Measurements from ENCODE around the gene CASQ2. TPM values are rescaled to one million over a fixed set of nuclear protein-coding genes. Genes with fewer than 3 reads are reported as not detected.

CASQ2 gene
- total and polyA plus RNA-seq, 2 of the 13 experiments (the other 11 are each of a cell fraction or from before 2014, with no cell fraction given): not detected

DNA sequence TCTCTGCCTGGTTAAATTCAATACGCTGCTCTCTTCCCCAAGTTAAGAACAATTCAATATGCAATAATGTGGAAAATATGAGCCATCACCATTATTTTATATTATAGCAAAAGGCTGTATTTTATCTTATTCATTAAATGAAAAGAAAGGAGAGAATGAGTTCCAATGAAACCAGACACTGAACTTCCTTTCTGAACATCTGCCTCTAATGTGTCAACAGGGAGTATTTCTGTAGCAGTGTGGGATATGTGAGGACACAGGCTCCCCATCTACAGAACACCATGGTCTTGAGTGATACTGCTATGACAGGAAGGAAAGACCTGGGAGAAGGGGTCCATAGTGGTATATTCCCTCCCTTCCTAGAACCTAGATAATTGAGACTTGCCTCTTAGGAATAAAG lies 46.3 kb downstream of the CASQ2 start (continued):
- TF ChIP-seq PRPF4 (IDR thresholded peaks at IDR 0.05; ENCODE audit: low read depth, low read length, poor library complexity, severe bottlenecking) (no peak), NFIB (CRISPR knock-in tag; IDR thresholded peaks at IDR 0.05; ENCODE audit: borderline replicate concordance) (no peak)
- TF ChIP-seq, protein P1, sequence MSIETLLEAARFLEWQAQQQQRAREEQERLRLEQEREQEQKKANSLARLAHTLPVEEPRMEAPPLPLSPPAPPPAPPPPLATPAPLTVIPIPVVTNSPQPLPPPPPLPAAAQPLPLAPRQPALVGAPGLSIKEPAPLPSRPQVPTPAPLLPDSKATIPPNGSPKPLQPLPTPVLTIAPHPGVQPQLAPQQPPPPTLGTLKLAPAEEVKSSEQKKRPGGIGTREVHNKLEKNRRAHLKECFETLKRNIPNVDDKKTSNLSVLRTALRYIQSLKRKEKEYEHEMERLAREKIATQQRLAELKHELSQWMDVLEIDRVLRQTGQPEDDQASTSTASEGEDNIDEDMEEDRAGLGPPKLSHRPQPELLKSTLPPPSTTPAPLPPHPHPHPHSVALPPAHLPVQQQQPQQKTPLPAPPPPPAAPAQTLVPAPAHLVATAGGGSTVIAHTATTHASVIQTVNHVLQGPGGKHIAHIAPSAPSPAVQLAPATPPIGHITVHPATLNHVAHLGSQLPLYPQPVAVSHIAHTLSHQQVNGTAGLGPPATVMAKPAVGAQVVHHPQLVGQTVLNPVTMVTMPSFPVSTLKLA (IDR thresholded peaks at IDR 0.05): no peak

DNA sequence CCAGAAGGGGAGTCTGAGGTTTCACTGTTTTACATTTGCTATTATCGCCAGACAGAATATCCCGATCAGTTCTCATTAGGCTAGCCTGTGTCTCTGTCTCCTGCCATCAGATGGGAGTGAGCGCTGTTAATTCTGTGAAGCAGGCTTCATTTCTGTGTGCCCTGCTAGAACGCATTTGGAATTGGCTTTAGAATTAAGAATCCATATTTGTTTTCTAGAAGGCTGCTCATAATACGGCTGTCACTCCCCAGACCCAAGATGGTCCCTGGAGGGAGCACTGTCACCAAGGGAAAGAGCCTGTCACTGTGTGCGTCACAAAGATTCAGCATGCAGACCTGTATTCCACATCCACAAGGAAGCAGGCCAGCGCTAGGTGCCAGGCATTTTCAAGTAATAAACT lies 49.2 kb downstream of the CASQ2 start:
- Histone ChIP-seq H3K27ac (ENCODE audit: extremely low read length, insufficient read depth, low read length) (no peak overlapping the region), H3K27me3 (ENCODE audit: control insufficient read depth in 1 of 2, insufficient read depth in 2 of 2, low read length in 2 of 2) (no peaks in the 10 kb centered on the region), H3K36me3 (replicated peaks in 1 of 2; ENCODE audit: control insufficient read depth in 1 of 2, insufficient read depth in 2 of 2, low read length in 2 of 2) (no peaks in the 10 kb centered on the region), H2AFZ (ENCODE audit: low read length) (no peak overlapping the region), H3K4me3 (replicated peaks in 1 of 3; ENCODE audit: insufficient read depth in 1 of 3, low read depth in 2 of 3, low read length in 3 of 3) (no peak overlapping the region), H3K79me2 (ENCODE audit: insufficient read depth, low read length) (no peaks in the 10 kb centered on the region), H3K4me1 (ENCODE audit: insufficient read depth, low read length) (peaks cover 18% of the 10 kb centered on the region), H4K20me1 (ENCODE audit: insufficient read depth, low read length) (no peaks in the 10 kb centered on the region), H3K9me3 (ENCODE audit: low read length) (no peaks in the 10 kb centered on the region), H3K4me2 (ENCODE audit: low read depth, low read length) (no peak overlapping the region), H3K9ac (ENCODE audit: insufficient read depth, low read depth, low read length) (no peak overlapping the region)
- ATAC-seq (no peak), DNase-seq (ENCODE audit: low spot score) (no peak), FAIRE-seq (no peak)
- ChIA-PET CTCF (ENCODE audit: low intra/inter-chr PET ratio, low total read pairs) (interaction anchor here (2.4 kb wide), 1 partner anchor 53 kb away, joined by 16 read pairs; no protein-coding TSS in a partner anchor), POLR2A (no interaction called here)
- in situ Hi-C loops (cut with HindIII; ENCODE audit: extremely low pct_ligation_motif_present, low pct_unique_long_range_greater_than_20kb): loop anchor here (5.0 kb wide), 1 partner anchor 53 kb away; no protein-coding TSS in a partner anchor
- intact Hi-C loops (cut with micrococcal nuclease; ENCODE audit: unreplicated experiment): no loop called here
- WGBS (ENCODE audit: low lambda C conversion rate): 83% methylated on average over 7 of the region's 7 CpGs
- no TSS peak for BruUV-seq (replicated peaks)
- TF ChIP-seq ZNF292 (CRISPR knock-in tag; IDR thresholded peaks at IDR 0.05; ENCODE audit: borderline replicate concordance, low read depth): no peak
- TF ChIP-seq, protein P2, sequence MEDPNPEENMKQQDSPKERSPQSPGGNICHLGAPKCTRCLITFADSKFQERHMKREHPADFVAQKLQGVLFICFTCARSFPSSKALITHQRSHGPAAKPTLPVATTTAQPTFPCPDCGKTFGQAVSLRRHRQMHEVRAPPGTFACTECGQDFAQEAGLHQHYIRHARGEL (CRISPR knock-in tag; IDR thresholded peaks at IDR 0.05): no peak
- no peak for TF ChIP-seq ZNF17 (CRISPR knock-in tag; IDR thresholded peaks at IDR 0.05)
- no peak for TF ChIP-seq AKAP8 (CRISPR knock-in tag; IDR thresholded peaks at IDR 0.05)
- no peak for TF ChIP-seq XBP1 (CRISPR knock-in tag; IDR thresholded peaks at IDR 0.05)
- TF ChIP-seq ZNF207 (IDR thresholded peaks at IDR 0.05; ENCODE audit: borderline replicate concordance): no peak
- TF ChIP-seq, protein P3, sequence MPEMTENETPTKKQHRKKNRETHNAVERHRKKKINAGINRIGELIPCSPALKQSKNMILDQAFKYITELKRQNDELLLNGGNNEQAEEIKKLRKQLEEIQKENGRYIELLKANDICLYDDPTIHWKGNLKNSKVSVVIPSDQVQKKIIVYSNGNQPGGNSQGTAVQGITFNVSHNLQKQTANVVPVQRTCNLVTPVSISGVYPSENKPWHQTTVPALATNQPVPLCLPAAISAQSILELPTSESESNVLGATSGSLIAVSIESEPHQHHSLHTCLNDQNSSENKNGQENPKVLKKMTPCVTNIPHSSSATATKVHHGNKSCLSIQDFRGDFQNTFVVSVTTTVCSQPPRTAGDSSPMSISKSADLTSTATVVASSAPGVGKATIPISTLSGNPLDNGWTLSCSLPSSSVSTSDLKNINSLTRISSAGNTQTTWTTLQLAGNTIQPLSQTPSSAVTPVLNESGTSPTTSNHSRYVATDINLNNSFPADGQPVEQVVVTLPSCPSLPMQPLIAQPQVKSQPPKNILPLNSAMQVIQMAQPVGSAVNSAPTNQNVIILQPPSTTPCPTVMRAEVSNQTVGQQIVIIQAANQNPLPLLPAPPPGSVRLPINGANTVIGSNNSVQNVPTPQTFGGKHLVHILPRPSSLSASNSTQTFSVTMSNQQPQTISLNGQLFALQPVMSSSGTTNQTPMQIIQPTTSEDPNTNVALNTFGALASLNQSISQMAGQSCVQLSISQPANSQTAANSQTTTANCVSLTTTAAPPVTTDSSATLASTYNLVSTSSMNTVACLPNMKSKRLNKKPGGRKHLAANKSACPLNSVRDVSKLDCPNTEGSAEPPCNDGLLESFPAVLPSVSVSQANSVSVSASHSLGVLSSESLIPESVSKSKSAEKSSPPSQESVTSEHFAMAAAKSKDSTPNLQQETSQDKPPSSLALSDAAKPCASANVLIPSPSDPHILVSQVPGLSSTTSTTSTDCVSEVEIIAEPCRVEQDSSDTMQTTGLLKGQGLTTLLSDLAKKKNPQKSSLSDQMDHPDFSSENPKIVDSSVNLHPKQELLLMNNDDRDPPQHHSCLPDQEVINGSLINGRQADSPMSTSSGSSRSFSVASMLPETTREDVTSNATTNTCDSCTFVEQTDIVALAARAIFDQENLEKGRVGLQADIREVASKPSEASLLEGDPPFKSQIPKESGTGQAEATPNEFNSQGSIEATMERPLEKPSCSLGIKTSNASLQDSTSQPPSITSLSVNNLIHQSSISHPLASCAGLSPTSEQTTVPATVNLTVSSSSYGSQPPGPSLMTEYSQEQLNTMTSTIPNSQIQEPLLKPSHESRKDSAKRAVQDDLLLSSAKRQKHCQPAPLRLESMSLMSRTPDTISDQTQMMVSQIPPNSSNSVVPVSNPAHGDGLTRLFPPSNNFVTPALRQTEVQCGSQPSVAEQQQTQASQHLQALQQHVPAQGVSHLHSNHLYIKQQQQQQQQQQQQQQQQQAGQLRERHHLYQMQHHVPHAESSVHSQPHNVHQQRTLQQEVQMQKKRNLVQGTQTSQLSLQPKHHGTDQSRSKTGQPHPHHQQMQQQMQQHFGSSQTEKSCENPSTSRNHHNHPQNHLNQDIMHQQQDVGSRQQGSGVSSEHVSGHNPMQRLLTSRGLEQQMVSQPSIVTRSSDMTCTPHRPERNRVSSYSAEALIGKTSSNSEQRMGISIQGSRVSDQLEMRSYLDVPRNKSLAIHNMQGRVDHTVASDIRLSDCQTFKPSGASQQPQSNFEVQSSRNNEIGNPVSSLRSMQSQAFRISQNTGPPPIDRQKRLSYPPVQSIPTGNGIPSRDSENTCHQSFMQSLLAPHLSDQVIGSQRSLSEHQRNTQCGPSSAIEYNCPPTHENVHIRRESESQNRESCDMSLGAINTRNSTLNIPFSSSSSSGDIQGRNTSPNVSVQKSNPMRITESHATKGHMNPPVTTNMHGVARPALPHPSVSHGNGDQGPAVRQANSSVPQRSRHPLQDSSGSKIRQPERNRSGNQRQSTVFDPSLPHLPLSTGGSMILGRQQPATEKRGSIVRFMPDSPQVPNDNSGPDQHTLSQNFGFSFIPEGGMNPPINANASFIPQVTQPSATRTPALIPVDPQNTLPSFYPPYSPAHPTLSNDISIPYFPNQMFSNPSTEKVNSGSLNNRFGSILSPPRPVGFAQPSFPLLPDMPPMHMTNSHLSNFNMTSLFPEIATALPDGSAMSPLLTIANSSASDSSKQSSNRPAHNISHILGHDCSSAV (CRISPR knock-in tag; IDR thresholded peaks at IDR 0.05; ENCODE audit: borderline replicate concordance): no peak
